ENCODE results near the gene STK24.

DNA sequence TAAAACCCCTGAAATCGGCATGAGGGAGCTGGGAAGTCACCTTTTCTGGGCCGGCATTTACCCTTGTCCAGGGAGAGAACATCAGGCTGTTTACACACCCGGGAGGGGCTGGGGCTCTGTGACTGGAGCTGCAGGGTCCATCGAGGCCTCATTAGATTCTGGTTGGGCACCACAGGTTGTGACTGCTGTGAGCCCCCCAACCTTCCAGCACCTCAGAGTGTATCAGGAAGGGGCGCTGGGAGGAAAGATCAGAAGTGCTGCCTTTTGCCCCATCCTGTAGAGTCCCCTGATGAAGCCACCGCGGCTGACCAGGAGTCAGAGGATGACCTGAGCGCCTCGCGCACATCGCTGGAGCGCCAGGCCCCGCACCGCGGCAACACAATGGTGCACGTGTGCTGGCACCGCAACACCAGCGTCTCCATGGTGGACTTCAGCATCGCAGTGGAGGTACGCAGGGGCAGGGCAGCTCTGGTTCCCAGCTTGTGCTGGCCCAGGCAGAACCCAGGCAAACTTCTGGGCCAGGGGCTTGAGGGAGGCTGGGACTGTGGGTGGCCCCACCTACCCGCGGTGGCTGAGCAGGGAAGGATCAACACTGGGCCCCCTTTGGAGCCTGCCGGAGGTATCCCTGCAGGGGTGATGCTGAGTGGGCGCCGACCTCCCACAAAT is 136.4 kb downstream of the STK24 start:
- TF ChIP-seq CTCF (conservative IDR thresholded peaks at IDR 0.05; ENCODE audit: low read depth, low read length) (no peak), EZH2 (IDR thresholded peaks at IDR 0.05; ENCODE audit: borderline replicate concordance, low read depth, low read length, poor library complexity, severe bottlenecking) (no peak)

All from A673 (cell line).